ENCODE data around the gene NUDT5. TPM values are rescaled to one million over a fixed set of nuclear protein-coding genes. Genes with fewer than 3 reads are reported as not detected.

NUDT5 gene
- total RNA-seq, 2 experiments from 2014 or later: 55.7 to 105 TPM

GRCh38 chr10:12191715-12192114, 4.0 kb downstream of the NUDT5 start:
- peaks cover 34% of the 10 kb centered on the region; the same call in 1 of the 2 replicates for H3K36me3 ChIP-seq (ENCODE audit: insufficient read depth, low read length)
- H3K4me2 ChIP-seq (ENCODE audit: low read length): no peak overlapping the region
- H3K79me2 ChIP-seq (ENCODE audit: insufficient read depth, low read depth, low read length): peaks cover 78% of the 10 kb centered on the region
- no peak overlapping the region for H2AFZ ChIP-seq (ENCODE audit: low read length)
- TF ChIP-seq CTCF (conservative IDR thresholded peaks at IDR 0.05; ENCODE audit: low read length) (no peak), EZH2phosphoT487 (IDR thresholded peaks at IDR 0.05; ENCODE audit: borderline replicate concordance, low read depth, low read length) (no peak)
- peaks cover 6% of the 10 kb centered on the region; the same call in 1 of the 2 replicates for H4K20me1 ChIP-seq (ENCODE audit: insufficient read depth, low read length)
- peaks cover 25% of the 10 kb centered on the region for H3K4me1 ChIP-seq (ENCODE audit: insufficient read depth, low read length, poor library complexity, severe bottlenecking)
- H3K9me2 ChIP-seq (ENCODE audit: insufficient read depth, low read length): no peaks in the 10 kb centered on the region
- no peaks in the 10 kb centered on the region for H3K9me3 ChIP-seq (ENCODE audit: low read length)
- no peak for DNase-seq (ENCODE audit: low spot score)
- CTCF ChIA-PET (ENCODE audit: unreplicated experiment): no interaction called here
- no peak overlapping the region for H3K4me3 ChIP-seq (ENCODE audit: low read depth, low read length, poor library complexity, severe bottlenecking)
- POLR2A ChIA-PET: interaction anchor here (0.6 kb wide), 1 partner anchor 231 kb away, joined by 4 read pairs; no protein-coding TSS in a partner anchor
- intact Hi-C loops (cut with micrococcal nuclease; ENCODE audit: unreplicated experiment): loop anchor here (10.0 kb wide), 3 partner anchors 117 to 1153 kb away; partner anchors contain the start of genes SEPHS1 and UPF2
- no TSS peak for BruUV-seq (replicated peaks)
- H3K27ac ChIP-seq (ENCODE audit: low read depth, low read length, poor library complexity, severe bottlenecking): no peak overlapping the region

- Histone ChIP-seq H4K20me1 (ENCODE audit: insufficient read depth, low read length) (peaks cover 4% of the 10 kb centered on the region; the same call in 1 of the 2 replicates), H3K4me1 (ENCODE audit: insufficient read depth, low read length, poor library complexity, severe bottlenecking) (peaks cover 24% of the 10 kb centered on the region), H3K4me2 (ENCODE audit: low read length) (no peak overlapping the region), H3K36me3 (ENCODE audit: insufficient read depth, low read length) (peaks cover 55% of the 10 kb centered on the region), H3K4me3 (ENCODE audit: low read depth, low read length, poor library complexity, severe bottlenecking) (no peak overlapping the region), H3K9me3 (ENCODE audit: low read length) (no peaks in the 10 kb centered on the region), H3K27ac (ENCODE audit: low read depth, low read length, poor library complexity, severe bottlenecking) (no peak overlapping the region), H2AFZ (ENCODE audit: low read length) (no peak overlapping the region), H3K9me2 (ENCODE audit: insufficient read depth, low read length) (no peaks in the 10 kb centered on the region), H3K79me2 (ENCODE audit: insufficient read depth, low read depth, low read length) (peaks cover 59% of the 10 kb centered on the region)
- POLR2A ChIA-PET: interaction anchor here (0.7 to 0.9 kb wide), 2 partner anchors 11 to 38 kb away, joined by 3 to 5 read pairs; no protein-coding TSS in a partner anchor
- DNase-seq (ENCODE audit: low spot score): no peak
- TF ChIP-seq CTCF (conservative IDR thresholded peaks at IDR 0.05; ENCODE audit: low read length) (no peak), EZH2phosphoT487 (IDR thresholded peaks at IDR 0.05; ENCODE audit: borderline replicate concordance, low read depth, low read length) (no peak)
- intact Hi-C loops (cut with micrococcal nuclease; ENCODE audit: unreplicated experiment): no loop called here
- no TSS peak for BruUV-seq (replicated peaks)
- CTCF ChIA-PET (ENCODE audit: unreplicated experiment): no interaction called here
These were observed 6.3 kb downstream of the NUDT5 start for GRCh38 chr10:12189426-12189825.

GRCh38 chr10:12188656-12189055, 7.0 kb downstream of the NUDT5 start:
- peaks cover 16% of the 10 kb centered on the region for H3K4me1 ChIP-seq (ENCODE audit: insufficient read depth, low read length, poor library complexity, severe bottlenecking)
- no peak overlapping the region for H3K27ac ChIP-seq (ENCODE audit: low read depth, low read length, poor library complexity, severe bottlenecking)
- CTCF ChIA-PET (ENCODE audit: unreplicated experiment): no interaction called here
- no peak for DNase-seq (ENCODE audit: low spot score)
- H3K9me3 ChIP-seq (ENCODE audit: low read length): no peaks in the 10 kb centered on the region
- H3K4me2 ChIP-seq (ENCODE audit: low read length): no peak overlapping the region
- H3K9me2 ChIP-seq (ENCODE audit: insufficient read depth, low read length): no peaks in the 10 kb centered on the region
- no TSS peak for BruUV-seq (replicated peaks)
- TF ChIP-seq EZH2phosphoT487 (IDR thresholded peaks at IDR 0.05; ENCODE audit: borderline replicate concordance, low read depth, low read length) (no peak), CTCF (conservative IDR thresholded peaks at IDR 0.05; ENCODE audit: low read length) (no peak)
- H4K20me1 ChIP-seq (ENCODE audit: insufficient read depth, low read length): peaks cover 4% of the 10 kb centered on the region; the same call in 1 of the 2 replicates
- H3K36me3 ChIP-seq (ENCODE audit: insufficient read depth, low read length): peaks cover 58% of the 10 kb centered on the region
- peaks cover 51% of the 10 kb centered on the region for H3K79me2 ChIP-seq (ENCODE audit: insufficient read depth, low read depth, low read length)
- H3K4me3 ChIP-seq (ENCODE audit: low read depth, low read length, poor library complexity, severe bottlenecking): no peak overlapping the region
- no peak overlapping the region for H2AFZ ChIP-seq (ENCODE audit: low read length)
- POLR2A ChIA-PET: no interaction called here
- intact Hi-C loops (cut with micrococcal nuclease; ENCODE audit: unreplicated experiment): no loop called here

Measured in OCI-LY7 (cell line).